ENCODE measurements around the gene PGRMC2.

Gene PGRMC2

GRCh38 chr4:128287141-128287870 lies at the start of gene PGRMC2:
Gene PGRMC2, minus strand, starts transcription at chr4:128287813. Its CDS starts 23 bp downstream, at chr4:128287790.
- Histone ChIP-seq H3K4me1 (ENCODE audit: low read depth, poor library complexity, severe bottlenecking) (peaks cover 25% of the 10 kb centered on the region), H3K36me3 (ENCODE audit: insufficient read depth) (no peaks in the 10 kb centered on the region), H3K79me2 (ENCODE audit: insufficient read depth, low read depth) (peaks cover 34% of the 10 kb centered on the region), H3K9ac (peak within 1 kb of the TSS; percentile 92), H2AFZ (ENCODE audit: low read depth) (peak within 1 kb of the TSS; percentile 92), H3K4me2 (peak within 1 kb of the TSS; percentile 78), H4K20me1 (ENCODE audit: insufficient read depth) (no peaks in the 10 kb centered on the region), H3K27me3 (ENCODE audit: insufficient read depth, low read depth) (no peaks in the 10 kb centered on the region), H3K4me3 (IDR thresholded peaks at IDR 0.05; ENCODE audit: insufficient read depth, low read depth, low read length) (peak within 1 kb of the TSS; percentile 57), H3K27ac (peak within 1 kb of the TSS; percentile 86)
- TF ChIP-seq CTCF (conservative IDR thresholded peaks at IDR 0.05; ENCODE audit: low read depth, low read length), result no peak

- no peaks in the 10 kb centered on the region for H4K20me1 ChIP-seq (ENCODE audit: insufficient read depth)
- H3K27me3 ChIP-seq (ENCODE audit: insufficient read depth, low read depth), result no peaks in the 10 kb centered on the region
- H3K4me3 ChIP-seq (IDR thresholded peaks at IDR 0.05; ENCODE audit: insufficient read depth, low read depth, low read length), result no peak overlapping the region
- H3K79me2 ChIP-seq (ENCODE audit: insufficient read depth, low read depth), result no peaks in the 10 kb centered on the region
- no peak overlapping the region for H3K27ac ChIP-seq
- H3K4me1 ChIP-seq (ENCODE audit: low read depth, poor library complexity, severe bottlenecking), result no peaks in the 10 kb centered on the region
- H3K4me2 ChIP-seq, result no peak overlapping the region
- TF ChIP-seq CTCF (conservative IDR thresholded peaks at IDR 0.05; ENCODE audit: low read depth, low read length), result no peak
- H3K36me3 ChIP-seq (ENCODE audit: insufficient read depth), result no peaks in the 10 kb centered on the region
- H3K9ac ChIP-seq, result no peak overlapping the region
- H2AFZ ChIP-seq (ENCODE audit: low read depth), result no peak overlapping the region
These were observed 47.9 kb upstream of the PGRMC2 start for GRCh38 chr4:128335541-128335940.

- Histone ChIP-seq H2AFZ (ENCODE audit: low read depth) (no peak overlapping the region), H3K27ac (no peak overlapping the region), H4K20me1 (ENCODE audit: insufficient read depth) (no peaks in the 10 kb centered on the region), H3K4me1 (ENCODE audit: low read depth, poor library complexity, severe bottlenecking) (no peaks in the 10 kb centered on the region), H3K9ac (no peak overlapping the region), H3K79me2 (ENCODE audit: insufficient read depth, low read depth) (no peaks in the 10 kb centered on the region), H3K4me3 (IDR thresholded peaks at IDR 0.05; ENCODE audit: insufficient read depth, low read depth, low read length) (no peak overlapping the region), H3K4me2 (no peak overlapping the region), H3K36me3 (ENCODE audit: insufficient read depth) (no peaks in the 10 kb centered on the region), H3K27me3 (ENCODE audit: insufficient read depth, low read depth) (no peaks in the 10 kb centered on the region)
- no peak for TF ChIP-seq CTCF (conservative IDR thresholded peaks at IDR 0.05; ENCODE audit: low read depth, low read length)
These were observed 46.6 kb upstream of the PGRMC2 start for GRCh38 chr4:128334256-128334655.

GRCh38 chr4:128333309-128334018 lies 45.9 kb upstream of the PGRMC2 start:
- H3K9ac ChIP-seq, result no peak overlapping the region
- TF ChIP-seq CTCF (conservative IDR thresholded peaks at IDR 0.05; ENCODE audit: low read depth, low read length), result no peak
- H4K20me1 ChIP-seq (ENCODE audit: insufficient read depth), result no peaks in the 10 kb centered on the region
- no peak overlapping the region for H2AFZ ChIP-seq (ENCODE audit: low read depth)
- H3K79me2 ChIP-seq (ENCODE audit: insufficient read depth, low read depth), result no peaks in the 10 kb centered on the region
- H3K4me3 ChIP-seq (IDR thresholded peaks at IDR 0.05; ENCODE audit: insufficient read depth, low read depth, low read length), result no peak overlapping the region
- no peak overlapping the region for H3K27ac ChIP-seq
- no peaks in the 10 kb centered on the region for H3K27me3 ChIP-seq (ENCODE audit: insufficient read depth, low read depth)
- H3K4me1 ChIP-seq (ENCODE audit: low read depth, poor library complexity, severe bottlenecking), result no peaks in the 10 kb centered on the region
- no peak overlapping the region for H3K4me2 ChIP-seq
- no peaks in the 10 kb centered on the region for H3K36me3 ChIP-seq (ENCODE audit: insufficient read depth)

Measured in KMS-11 (cell line).